SK-N-SH (cell line): Measurements from ENCODE around the gene C4B. TPM values are rescaled to one million over a fixed set of nuclear protein-coding genes. Genes with fewer than 3 reads are reported as not detected.

Source experiments
- CTCF ChIA-PET: fragments of 300-600, 350-600 bp; formaldehyde crosslinking; extraction: SDS; loops from one replicate; lab custom pipeline; 2021; lab: Yijun Ruan, JAX
- POLR2A ChIA-PET: fragments of 350-600 bp; sonication (Branson Sonifier 250); formaldehyde crosslinking; extraction: SDS; loops from one replicate; lab custom pipeline; 2020; ENCODE audit warnings: antibody characterized with exemption, inconsistent platforms; lab: Yijun Ruan, JAX
- DNase-seq: peaks from one replicate; pipeline ENCODE4 v3.0.0; 2012
- H2AFZ ChIP-seq: fragments of 200-600 bp; sonication (generic); 2 replicates; pipeline ENCODE4 v1.8.1; 2016; ENCODE audit warnings: antibody characterized with exemption, mild to moderate bottlenecking, low read depth
- H3F3A ChIP-seq: fragments of 200-600 bp; sonication (generic); replicated peaks from 2 replicates; pipeline ENCODE3; 2016; ENCODE audit warnings: antibody characterized with exemption, mild to moderate bottlenecking; ENCODE audit not compliant: insufficient read depth
- H3K27ac ChIP-seq, 2 experiments: fragments of 200-500 bp in 1 of 2; fragments of 200-600 bp in 1 of 2; sonication (Bioruptor generic) in 1 of 2; sonication (generic), shearing (Covaris generic) in 1 of 2; 2 replicates each; pipeline versions ENCODE4 v1.5.1 to v1.6.1; 2014 to 2016; ENCODE audit warnings: low read depth in 2 of 2, inconsistent platforms in 1 of 2, low read length in 1 of 2, mild to moderate bottlenecking in 1 of 2, mixed read lengths in 1 of 2
- H3K27me3 ChIP-seq: fragments of 200-600 bp; sonication (generic), shearing (Covaris generic); 2 replicates; pipeline ENCODE4 v1.6.1; 2016; ENCODE audit warnings: mixed run types; ENCODE audit not compliant: insufficient read depth
- H3K36me3 ChIP-seq, 2 experiments: fragments of 200-500 bp in 1 of 2; fragments of 200-600 bp in 1 of 2; sonication (Bioruptor generic) in 1 of 2; sonication (generic) in 1 of 2; replicated peaks in 1 of 2; 2 replicates each; pipeline versions ENCODE3 to v1.5.1; 2014 to 2016; ENCODE audit warnings: low read length in 1 of 2, mild to moderate bottlenecking in 1 of 2; ENCODE audit not compliant: insufficient read depth in 2 of 2, control insufficient read depth in 1 of 2
- H3K4me1 ChIP-seq, 2 experiments: fragments of 200-500 bp in 1 of 2; fragments of 200-600 bp in 1 of 2; sonication (Bioruptor generic) in 1 of 2; sonication (generic), shearing (Covaris generic) in 1 of 2; 2 replicates each; pipeline versions ENCODE4 v1.5.1 to v1.6.1; 2014 to 2016; ENCODE audit warnings: low read depth in 1 of 2, low read length in 1 of 2, mixed run types in 1 of 2; ENCODE audit not compliant: insufficient read depth in 2 of 2, control insufficient read depth in 1 of 2
- H3K4me2 ChIP-seq: fragments of 200-600 bp; sonication (generic), shearing (Covaris generic); 2 replicates; pipeline ENCODE4 v1.6.1; 2017; ENCODE audit warnings: mixed run types
- H3K4me3 ChIP-seq, 2 experiments: fragments of 200-500 bp in 1 of 2; fragments of 200-600 bp in 1 of 2; sonication (Bioruptor generic) in 1 of 2; sonication (generic), shearing (Covaris generic) in 1 of 2; 2 replicates each; pipeline versions ENCODE4 v1.5.1 to v1.8.1; 2014 to 2016; ENCODE audit warnings: low read depth in 2 of 2, inconsistent platforms in 1 of 2, low read length in 1 of 2, mild to moderate bottlenecking in 1 of 2, mixed read lengths in 1 of 2, moderate library complexity in 1 of 2
- H3K79me2 ChIP-seq: fragments of 200-600 bp; sonication (generic); 2 replicates; pipeline ENCODE4 v1.8.1; 2017; ENCODE audit warnings: mild to moderate bottlenecking; ENCODE audit not compliant: insufficient read depth
- H3K9ac ChIP-seq: fragments of 200-600 bp; sonication (generic); 2 replicates; pipeline ENCODE4 v1.6.1; 2017; ENCODE audit warnings: mixed run types
- H3K9me2 ChIP-seq: fragments of 200-600 bp; sonication (generic); 2 replicates; pipeline ENCODE4 v1.6.1; 2017; ENCODE audit warnings: mixed run types
- H3K9me3 ChIP-seq: fragments of 200-600 bp; sonication (generic); 2 replicates; pipeline ENCODE4 v1.6.1; 2017; ENCODE audit warnings: mixed run types, mild to moderate bottlenecking, moderate library complexity
- H4K20me1 ChIP-seq: fragments of 200-600 bp; sonication (generic); 2 replicates; pipeline ENCODE4 v1.6.1; 2017; ENCODE audit warnings: mild to moderate bottlenecking, mixed run types; ENCODE audit not compliant: insufficient read depth
- CTCF ChIP-seq: fragments of 200-600 bp; sonication (generic); IDR thresholded peaks from 2 replicates; pipeline ENCODE4 v1.6.1; 2017; ENCODE audit warnings: antibody characterized with exemption, mild to moderate bottlenecking, moderate library complexity
- JUND ChIP-seq: IDR thresholded peaks from 2 replicates; pipeline ENCODE4 v1.4.0; 2012
- PBX3 ChIP-seq: IDR thresholded peaks from 2 replicates; pipeline ENCODE4; 2012
- RCOR1 ChIP-seq: fragments of 150-350 bp; IDR thresholded peaks from 2 replicates; pipeline ENCODE4 v1.6.1; 2017; ENCODE audit warnings: antibody characterized with exemption, low read length
- TEAD4 ChIP-seq: IDR thresholded peaks from 2 replicates; pipeline ENCODE4 v1.4.0; 2012; ENCODE audit warnings: mild to moderate bottlenecking, borderline replicate concordance; ENCODE audit not compliant: insufficient read depth
- USF2 ChIP-seq: fragments of 150-350 bp; IDR thresholded peaks from 2 replicates; pipeline ENCODE4 v1.6.1; 2017; ENCODE audit warnings: antibody characterized with exemption, low read length, low read depth, borderline replicate concordance
- WGBS: methylation state at CpG from one replicate; pipeline ENCODE4 v1.1.6; 2017; ENCODE audit warnings: low lambda C conversion rate; 5-methylcytosine and 5-hydroxymethylcytosine counted together
- polyA plus RNA-seq, 3 experiments: library from polyadenylated mRNA; depleted of rRNA; stranded (reverse); fragments of >200 nt; gene quantifications; 2 replicates each; pipeline ENCODE4 v1.2.3, GENCODE V29; 2012

Gene C4B
- polyA plus RNA-seq, 1 of the 3 experiments (the other 2 are of a cell fraction): 10.9 TPM

- Histone ChIP-seq H2AFZ (no peak overlapping the region), H3K4me2 (no peak overlapping the region), H3K27ac (no peak overlapping the region), H3K9me3 (no peaks in the 10 kb centered on the region), H3F3A (no peaks in the 10 kb centered on the region), H3K4me1 (peaks cover 0 to 5% of the 10 kb centered on the region in 2 experiments; a peak in 3 of 4 replicates), H3K9me2 (no peaks in the 10 kb centered on the region), H3K9ac (no peak overlapping the region), H3K36me3 (peaks cover 8 to 17% of the 10 kb centered on the region in 2 experiments)
- WGBS: 92% methylated on average over 12 of the region's 12 CpGs
- TF ChIP-seq JUND: no peak
- TF ChIP-seq CTCF: no peak
- TF ChIP-seq USF2: no peak
- TF ChIP-seq TEAD4: no peak
- TF ChIP-seq, all 33 proteins: peak for 0
- ChIA-PET CTCF (interaction anchor here (1.8 kb wide), 1 partner anchor 26 kb away, joined by 6 read pairs; no protein-coding TSS in a partner anchor), POLR2A (no interaction called here)
- Histone ChIP-seq H4K20me1 (no peaks in the 10 kb centered on the region), H3K4me3 (no peak overlapping the region), H3K79me2 (peaks cover 30% of the 10 kb centered on the region), H3K27me3 (no peaks in the 10 kb centered on the region)
- DNase-seq: no peak
Measured at GRCh38 chr6:31977816-31978431, 36.7 kb upstream of the C4B start.

- DNase-seq: no peak
- H3K27ac ChIP-seq: no peak overlapping the region
- no peaks in the 10 kb centered on the region for H3K4me1 ChIP-seq
- H3F3A ChIP-seq: no peaks in the 10 kb centered on the region
- H3K4me2 ChIP-seq: no peak overlapping the region
- H3K9me2 ChIP-seq: no peaks in the 10 kb centered on the region
- no peak for TF ChIP-seq PBX3
- TF ChIP-seq RCOR1: no peak
- H3K27me3 ChIP-seq: no peaks in the 10 kb centered on the region
- H3K9ac ChIP-seq: no peak overlapping the region
- POLR2A ChIA-PET: no interaction called here
- 84% methylated on average over 5 of the region's 5 CpGs for WGBS
- H3K9me3 ChIP-seq: no peaks in the 10 kb centered on the region
- CTCF ChIA-PET: interaction anchor here (1.8 kb wide), 1 partner anchor 27 kb away, joined by 6 read pairs; no protein-coding TSS in a partner anchor
- peaks cover 8 to 17% of the 10 kb centered on the region in 2 experiments for H3K36me3 ChIP-seq
- H2AFZ ChIP-seq: no peak overlapping the region
- H3K4me3 ChIP-seq: no peak overlapping the region
- peaks cover 21% of the 10 kb centered on the region for H3K79me2 ChIP-seq
- no peaks in the 10 kb centered on the region for H4K20me1 ChIP-seq
Measured at GRCh38 chr6:31978831-31979230, 35.8 kb upstream of the C4B start.
